ENCODE data around the gene BABAM2.

DNA sequence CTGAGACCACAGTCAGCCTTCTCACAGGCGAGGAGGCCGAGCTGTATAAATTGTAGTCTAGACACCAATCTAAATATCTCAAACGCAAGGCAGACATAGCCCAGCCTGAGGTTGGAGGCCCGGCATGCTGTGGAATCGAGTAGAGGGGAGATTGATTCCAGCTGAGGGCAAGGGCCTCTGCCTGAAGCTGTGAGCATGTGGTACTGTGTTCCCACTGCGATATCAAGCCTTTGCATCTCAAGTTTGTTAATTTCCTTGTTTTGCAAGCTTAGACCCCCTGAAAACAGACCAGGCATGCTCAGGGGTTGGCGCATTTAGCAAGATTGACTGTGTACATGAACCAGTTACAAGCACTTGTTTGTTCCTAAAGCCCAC is 437.0 kb downstream of the BABAM2 start:
- TF ChIP-seq, protein P1, sequence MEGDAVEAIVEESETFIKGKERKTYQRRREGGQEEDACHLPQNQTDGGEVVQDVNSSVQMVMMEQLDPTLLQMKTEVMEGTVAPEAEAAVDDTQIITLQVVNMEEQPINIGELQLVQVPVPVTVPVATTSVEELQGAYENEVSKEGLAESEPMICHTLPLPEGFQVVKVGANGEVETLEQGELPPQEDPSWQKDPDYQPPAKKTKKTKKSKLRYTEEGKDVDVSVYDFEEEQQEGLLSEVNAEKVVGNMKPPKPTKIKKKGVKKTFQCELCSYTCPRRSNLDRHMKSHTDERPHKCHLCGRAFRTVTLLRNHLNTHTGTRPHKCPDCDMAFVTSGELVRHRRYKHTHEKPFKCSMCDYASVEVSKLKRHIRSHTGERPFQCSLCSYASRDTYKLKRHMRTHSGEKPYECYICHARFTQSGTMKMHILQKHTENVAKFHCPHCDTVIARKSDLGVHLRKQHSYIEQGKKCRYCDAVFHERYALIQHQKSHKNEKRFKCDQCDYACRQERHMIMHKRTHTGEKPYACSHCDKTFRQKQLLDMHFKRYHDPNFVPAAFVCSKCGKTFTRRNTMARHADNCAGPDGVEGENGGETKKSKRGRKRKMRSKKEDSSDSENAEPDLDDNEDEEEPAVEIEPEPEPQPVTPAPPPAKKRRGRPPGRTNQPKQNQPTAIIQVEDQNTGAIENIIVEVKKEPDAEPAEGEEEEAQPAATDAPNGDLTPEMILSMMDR (IDR thresholded peaks at IDR 0.05): no peak
- no peak for TF ChIP-seq POLR2A (IDR thresholded peaks at IDR 0.05)

Data from vagina (tissue), 2 donors.